HL-60 (cell line): Measurements from ENCODE around the gene ZNF740.

ENCODE experiments used
- DNase-seq, 2 experiments: peaks; one replicate each; pipeline ENCODE4 v3.0.0-alpha.2; 2010 to 2020; ENCODE audit warnings: low read depth in 1 of 2, low spot score in 1 of 2
- H3K27ac ChIP-seq: fragments of 250-450 bp; sonication (Bioruptor Pico); replicated peaks from 2 replicates; pipeline ENCODE4 v1.5.1; 2020; ENCODE audit warnings: mild to moderate bottlenecking, moderate library complexity
- H3K27me3 ChIP-seq: fragments of 250-450 bp; sonication (Bioruptor Pico); 2 replicates; pipeline ENCODE4 v1.5.1; 2021; ENCODE audit warnings: mild to moderate bottlenecking, moderate library complexity; ENCODE audit not compliant: insufficient read depth, poor library complexity, severe bottlenecking
- H3K4me3 ChIP-seq: replicated peaks from 2 replicates; pipeline ENCODE4 v1.5.1; 2011; ENCODE audit warnings: mild to moderate bottlenecking, control low read depth, low read length; ENCODE audit not compliant: insufficient read depth
- GABPA ChIP-seq: IDR thresholded peaks from 2 replicates; pipeline ENCODE4 v1.6.1; 2012; ENCODE audit warnings: low read depth
- POLR2AphosphoS5 ChIP-seq: IDR thresholded peaks from 2 replicates; pipeline ENCODE4 v1.6.1; 2012; ENCODE audit warnings: low read depth
- SPI1 ChIP-seq: IDR thresholded peaks from 2 replicates; pipeline ENCODE4 v1.6.1; 2012; ENCODE audit warnings: low read depth, mild to moderate bottlenecking, borderline replicate concordance
- TF ChIP-seq, protein P1 (sequence below): IDR thresholded peaks from one replicate; pipeline ENCODE4 v1.5.1; 2011; ENCODE audit warnings: low read length, control low read depth, inconsistent platforms; ENCODE audit not compliant: insufficient read depth
- TF ChIP-seq, protein P2 (sequence below): IDR thresholded peaks from 2 replicates; pipeline ENCODE4 v1.6.1; 2012; ENCODE audit warnings: low read depth; ENCODE audit not compliant: insufficient replicate concordance

The ZNF740 gene

DNA sequence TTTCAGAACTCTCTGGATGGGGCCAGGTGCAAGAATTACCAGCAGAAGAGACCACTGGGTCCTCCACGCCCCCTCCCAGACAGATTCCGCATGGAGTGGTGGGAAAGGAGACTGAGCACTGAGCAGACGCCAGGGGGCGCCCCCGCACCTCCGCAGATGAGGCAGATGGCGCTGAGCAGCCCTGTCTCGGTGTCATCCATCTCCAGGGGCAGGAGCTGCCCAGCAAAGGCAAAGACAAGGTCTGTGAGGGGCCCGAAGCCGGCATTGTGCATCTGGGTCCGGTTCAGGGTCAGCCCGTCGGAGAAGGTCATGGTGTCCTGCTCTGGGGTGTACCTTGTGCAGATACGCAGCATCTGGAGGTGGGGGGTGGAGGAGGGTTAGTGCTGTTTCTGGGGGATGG is 32.8 kb downstream of the ZNF740 start:
- Histone ChIP-seq H3K27me3 (no peaks in the 10 kb centered on the region), H3K4me3 (no peak overlapping the region), H3K27ac (no peak overlapping the region)
- TF ChIP-seq GABPA = no peak
- TF ChIP-seq, protein P1, sequence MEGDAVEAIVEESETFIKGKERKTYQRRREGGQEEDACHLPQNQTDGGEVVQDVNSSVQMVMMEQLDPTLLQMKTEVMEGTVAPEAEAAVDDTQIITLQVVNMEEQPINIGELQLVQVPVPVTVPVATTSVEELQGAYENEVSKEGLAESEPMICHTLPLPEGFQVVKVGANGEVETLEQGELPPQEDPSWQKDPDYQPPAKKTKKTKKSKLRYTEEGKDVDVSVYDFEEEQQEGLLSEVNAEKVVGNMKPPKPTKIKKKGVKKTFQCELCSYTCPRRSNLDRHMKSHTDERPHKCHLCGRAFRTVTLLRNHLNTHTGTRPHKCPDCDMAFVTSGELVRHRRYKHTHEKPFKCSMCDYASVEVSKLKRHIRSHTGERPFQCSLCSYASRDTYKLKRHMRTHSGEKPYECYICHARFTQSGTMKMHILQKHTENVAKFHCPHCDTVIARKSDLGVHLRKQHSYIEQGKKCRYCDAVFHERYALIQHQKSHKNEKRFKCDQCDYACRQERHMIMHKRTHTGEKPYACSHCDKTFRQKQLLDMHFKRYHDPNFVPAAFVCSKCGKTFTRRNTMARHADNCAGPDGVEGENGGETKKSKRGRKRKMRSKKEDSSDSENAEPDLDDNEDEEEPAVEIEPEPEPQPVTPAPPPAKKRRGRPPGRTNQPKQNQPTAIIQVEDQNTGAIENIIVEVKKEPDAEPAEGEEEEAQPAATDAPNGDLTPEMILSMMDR = peak; percentile 91
- peak in 1 of 2 experiments; percentile 80 for DNase-seq

DNA sequence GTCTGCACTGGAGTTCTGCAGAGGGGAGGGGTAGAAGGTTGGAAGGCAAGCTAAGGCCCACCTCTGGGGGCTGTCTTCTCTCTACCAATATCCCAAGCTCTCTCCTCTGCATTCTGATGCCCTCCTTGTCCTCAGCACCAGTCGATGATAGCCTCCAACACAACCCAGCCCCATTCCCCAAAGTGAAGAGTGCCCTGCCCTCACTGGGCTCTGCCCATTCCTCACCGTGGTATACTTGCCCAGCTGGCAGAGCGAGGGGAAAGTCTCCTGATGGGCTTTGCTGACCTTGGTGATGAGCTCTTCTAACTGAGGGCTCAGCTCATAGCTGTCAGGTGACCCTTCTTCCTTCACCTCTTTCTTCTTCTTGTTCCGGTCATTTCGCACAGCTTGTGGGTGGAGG is 33.7 kb downstream of the ZNF740 start:
- H3K4me3 ChIP-seq = no peak overlapping the region
- TF ChIP-seq, protein P1 = no peak

DNA sequence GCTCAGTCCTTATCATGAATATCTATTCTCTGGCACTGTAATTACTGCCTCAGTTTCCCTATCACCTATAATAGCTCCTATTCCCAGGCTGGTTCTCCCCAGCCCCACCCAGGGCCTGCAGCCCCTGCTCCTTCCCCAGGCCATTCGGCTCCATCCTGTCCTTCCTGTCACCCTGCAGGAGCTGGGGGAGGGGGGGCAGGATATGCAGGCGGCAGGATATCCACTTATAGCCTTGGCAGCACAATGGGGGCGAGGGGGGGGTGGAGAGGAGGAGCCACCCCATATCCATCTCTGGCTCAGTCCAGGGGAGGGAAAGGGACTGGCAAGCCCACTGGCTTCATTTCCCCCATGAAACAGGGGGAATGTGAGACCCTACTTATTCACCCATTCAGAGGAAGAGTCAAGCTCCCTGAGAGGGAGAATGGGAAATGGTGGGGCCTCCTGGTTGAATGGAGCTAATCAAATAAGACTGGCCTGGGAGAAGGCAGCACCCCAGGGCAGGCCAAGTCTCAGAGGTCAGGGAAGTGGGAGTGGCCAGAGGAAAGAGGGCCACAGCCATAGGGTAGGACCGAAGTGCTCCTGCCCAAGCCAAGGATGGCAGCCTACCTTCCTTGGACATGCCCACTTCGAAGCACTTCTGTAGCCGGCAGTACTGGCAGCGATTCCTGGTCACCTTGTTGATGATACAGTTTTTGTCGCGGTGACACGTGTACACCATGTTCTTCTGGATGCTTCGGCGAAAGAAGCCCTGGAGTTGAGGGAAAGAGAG is 34.3 kb downstream of the ZNF740 start:
- TF ChIP-seq, protein P2, sequence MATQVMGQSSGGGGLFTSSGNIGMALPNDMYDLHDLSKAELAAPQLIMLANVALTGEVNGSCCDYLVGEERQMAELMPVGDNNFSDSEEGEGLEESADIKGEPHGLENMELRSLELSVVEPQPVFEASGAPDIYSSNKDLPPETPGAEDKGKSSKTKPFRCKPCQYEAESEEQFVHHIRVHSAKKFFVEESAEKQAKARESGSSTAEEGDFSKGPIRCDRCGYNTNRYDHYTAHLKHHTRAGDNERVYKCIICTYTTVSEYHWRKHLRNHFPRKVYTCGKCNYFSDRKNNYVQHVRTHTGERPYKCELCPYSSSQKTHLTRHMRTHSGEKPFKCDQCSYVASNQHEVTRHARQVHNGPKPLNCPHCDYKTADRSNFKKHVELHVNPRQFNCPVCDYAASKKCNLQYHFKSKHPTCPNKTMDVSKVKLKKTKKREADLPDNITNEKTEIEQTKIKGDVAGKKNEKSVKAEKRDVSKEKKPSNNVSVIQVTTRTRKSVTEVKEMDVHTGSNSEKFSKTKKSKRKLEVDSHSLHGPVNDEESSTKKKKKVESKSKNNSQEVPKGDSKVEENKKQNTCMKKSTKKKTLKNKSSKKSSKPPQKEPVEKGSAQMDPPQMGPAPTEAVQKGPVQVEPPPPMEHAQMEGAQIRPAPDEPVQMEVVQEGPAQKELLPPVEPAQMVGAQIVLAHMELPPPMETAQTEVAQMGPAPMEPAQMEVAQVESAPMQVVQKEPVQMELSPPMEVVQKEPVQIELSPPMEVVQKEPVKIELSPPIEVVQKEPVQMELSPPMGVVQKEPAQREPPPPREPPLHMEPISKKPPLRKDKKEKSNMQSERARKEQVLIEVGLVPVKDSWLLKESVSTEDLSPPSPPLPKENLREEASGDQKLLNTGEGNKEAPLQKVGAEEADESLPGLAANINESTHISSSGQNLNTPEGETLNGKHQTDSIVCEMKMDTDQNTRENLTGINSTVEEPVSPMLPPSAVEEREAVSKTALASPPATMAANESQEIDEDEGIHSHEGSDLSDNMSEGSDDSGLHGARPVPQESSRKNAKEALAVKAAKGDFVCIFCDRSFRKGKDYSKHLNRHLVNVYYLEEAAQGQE = no peak
- no peak for TF ChIP-seq SPI1
- TF ChIP-seq, protein P1 = no peak
- TF ChIP-seq POLR2AphosphoS5 = no peak
- no peaks in the 10 kb centered on the region for H3K27me3 ChIP-seq
- H3K4me3 ChIP-seq = no peak overlapping the region
- DNase-seq = no peak
- no peak overlapping the region for H3K27ac ChIP-seq

More for the DNA sequence above, 33.7 kb downstream of the ZNF740 start:
- H3K27me3 ChIP-seq = no peaks in the 10 kb centered on the region
- H3K27ac ChIP-seq = no peak overlapping the region
- no peak for DNase-seq

DNA sequence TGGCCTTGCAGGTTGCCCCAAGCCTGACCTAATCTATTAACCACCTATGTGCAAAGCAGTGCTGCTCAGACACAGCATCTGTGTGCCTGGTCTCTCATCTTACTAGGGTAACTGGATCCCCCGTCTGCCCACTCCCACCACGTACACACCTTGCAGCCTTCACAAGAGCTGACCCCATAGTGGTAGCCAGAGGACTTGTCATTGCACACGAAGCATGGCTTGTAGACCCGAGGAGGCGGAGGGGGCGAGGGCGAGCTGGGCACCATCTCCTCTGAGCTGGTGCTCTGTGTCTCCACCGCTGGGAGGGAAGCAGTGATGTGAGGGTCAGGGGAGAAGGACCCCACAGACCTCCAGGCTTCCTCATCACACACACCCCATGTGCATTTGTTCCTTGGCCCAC is 35.0 kb downstream of the ZNF740 start:
- H3K4me3 ChIP-seq = no peak overlapping the region
- H3K27ac ChIP-seq = no peak overlapping the region
- no peak for DNase-seq
- H3K27me3 ChIP-seq = no peaks in the 10 kb centered on the region
- TF ChIP-seq GABPA = no peak
- TF ChIP-seq, protein P1 = no peak
- TF ChIP-seq, protein P2 = no peak
- TF ChIP-seq SPI1 = no peak
- TF ChIP-seq POLR2AphosphoS5 = no peak
